ENCODE results near the gene SLC39A3.

DNA sequence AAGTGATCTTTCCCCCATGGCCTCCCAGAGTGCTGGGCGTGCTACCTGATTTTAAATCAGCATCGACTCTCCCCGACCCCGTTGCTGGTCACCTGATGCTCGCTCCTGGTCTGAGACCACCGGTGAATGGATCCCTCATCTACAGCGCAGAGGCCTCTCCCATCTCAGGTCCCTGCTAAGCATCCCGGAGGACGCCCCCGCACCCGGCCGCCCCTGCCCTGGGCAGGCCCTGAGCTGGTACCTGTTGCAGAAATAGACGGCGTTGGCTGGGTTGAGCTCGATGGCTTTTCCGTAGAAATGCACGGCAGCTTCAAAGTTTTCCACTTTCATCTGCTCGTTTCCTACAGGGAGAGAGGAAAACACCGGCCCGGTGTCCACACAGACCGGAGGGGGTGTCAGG is 25.1 kb upstream of the SLC39A3 start:
- TF ChIP-seq YY1 (IDR thresholded peaks at IDR 0.05; ENCODE audit: insufficient read depth, insufficient read length) = no peak
- no peak for TF ChIP-seq SUZ12 (IDR thresholded peaks at IDR 0.05; ENCODE audit: extremely low read depth, insufficient read depth, insufficient read length)

All from NT2/D1 (cell line).